Measurements from ENCODE around the gene GABPB2.

GABPB2 gene

DNA sequence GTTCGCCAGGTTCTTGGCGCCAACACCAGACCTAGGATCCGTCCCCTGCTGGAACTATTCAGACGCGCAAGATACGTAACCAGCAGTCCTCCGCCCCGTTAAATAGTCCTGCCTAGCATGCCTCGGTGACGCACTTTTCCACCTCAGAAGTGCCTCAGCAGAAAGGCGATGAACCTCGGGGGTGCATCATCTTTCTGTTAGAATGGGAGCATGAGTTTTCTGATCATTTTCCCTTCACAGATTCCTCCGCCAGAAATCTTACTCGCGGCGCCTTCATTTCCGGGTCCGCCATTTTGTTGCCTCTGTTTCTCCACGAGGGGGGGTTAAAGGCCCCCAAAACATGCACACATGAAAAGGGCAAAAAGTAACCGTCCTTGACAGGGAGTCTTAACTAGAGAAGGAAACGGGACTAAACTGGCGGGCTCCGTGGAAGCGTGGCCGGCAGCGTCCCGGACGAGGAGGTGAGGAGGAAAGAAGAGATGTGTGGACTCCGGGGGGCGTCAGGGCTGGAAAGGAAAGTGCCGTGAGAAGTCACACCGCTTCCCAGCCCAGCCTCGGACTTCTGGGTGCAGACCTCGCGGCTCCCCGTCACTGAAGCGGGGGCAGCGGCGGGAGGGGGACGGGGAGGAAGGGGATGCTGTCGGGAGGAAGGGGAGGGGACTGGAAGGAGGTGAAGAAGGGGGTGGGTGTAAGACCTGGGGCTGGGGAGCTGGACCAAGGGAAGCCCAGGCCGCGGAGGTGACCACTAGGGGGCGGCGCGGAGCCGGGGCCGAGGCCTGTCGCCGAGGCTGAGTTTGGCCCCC is at the start of gene GABPB2:
GABPB2 (plus strand) TSS at position 288 of the 803 bp plus-strand sequence. CDS start 17,429 bp downstream, outside the sequence.
- Histone ChIP-seq H3K36me3 (ENCODE audit: control insufficient read depth, insufficient read depth, low read length) (no peaks in the 10 kb centered on the region), H3K27ac (ENCODE audit: low read depth, low read length) (peak within 1 kb of the TSS; percentile 100)

DNA sequence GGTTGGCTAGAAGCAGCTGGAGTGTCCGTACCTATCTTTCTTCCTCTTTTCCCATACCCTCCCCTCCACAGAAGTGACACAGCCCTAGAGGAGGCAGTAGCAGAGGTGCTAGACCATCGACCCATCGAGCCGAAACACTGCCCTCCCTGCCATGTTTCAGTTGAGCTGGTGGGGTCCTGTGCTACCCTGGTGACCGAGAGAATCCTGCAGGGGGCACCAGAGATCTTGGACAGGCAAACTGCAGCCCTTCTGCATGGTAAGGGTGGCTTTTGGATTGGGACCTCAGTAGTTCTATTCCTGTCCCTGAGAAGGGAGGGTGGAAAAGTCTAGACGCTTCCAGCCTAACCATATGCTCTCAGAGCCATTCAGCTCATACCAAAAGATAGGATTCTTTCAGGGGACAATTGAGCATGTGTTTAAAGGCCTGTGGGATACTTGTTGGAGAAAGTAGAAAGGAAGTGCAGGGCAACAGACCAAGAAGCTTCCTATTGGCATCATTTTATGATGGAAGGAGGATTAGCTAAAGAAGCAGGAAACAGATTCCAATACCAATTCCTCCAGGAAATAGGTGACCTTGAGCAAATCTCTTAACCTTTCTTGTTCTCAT is 45.9 kb upstream of the GABPB2 start:
- no peak overlapping the region for H3K9ac ChIP-seq (ENCODE audit: low read length)
- H3K4me1 ChIP-seq (ENCODE audit: control insufficient read depth, insufficient read depth, low read length): peaks cover 3% of the 10 kb centered on the region
- peak overlapping the region; percentile 15 for H3K27ac ChIP-seq (ENCODE audit: low read depth, low read length)
- H3K27me3 ChIP-seq (ENCODE audit: control insufficient read depth, insufficient read depth, low read length): no peaks in the 10 kb centered on the region
- peaks cover 7% of the 10 kb centered on the region for H3K36me3 ChIP-seq (ENCODE audit: control insufficient read depth, insufficient read depth, low read length)
- H3K4me3 ChIP-seq (ENCODE audit: low read length): no peak overlapping the region

More for the DNA sequence above, at the start of gene GABPB2:
- H3K9ac ChIP-seq (ENCODE audit: low read length): peak within 1 kb of the TSS; percentile 100
- peak within 1 kb of the TSS; percentile 97 for H3K4me3 ChIP-seq (ENCODE audit: low read length)
- no peaks in the 10 kb centered on the region for H3K27me3 ChIP-seq (ENCODE audit: control insufficient read depth, insufficient read depth, low read length)
- no peaks in the 10 kb centered on the region for H3K4me1 ChIP-seq (ENCODE audit: control insufficient read depth, insufficient read depth, low read length)

DNA sequence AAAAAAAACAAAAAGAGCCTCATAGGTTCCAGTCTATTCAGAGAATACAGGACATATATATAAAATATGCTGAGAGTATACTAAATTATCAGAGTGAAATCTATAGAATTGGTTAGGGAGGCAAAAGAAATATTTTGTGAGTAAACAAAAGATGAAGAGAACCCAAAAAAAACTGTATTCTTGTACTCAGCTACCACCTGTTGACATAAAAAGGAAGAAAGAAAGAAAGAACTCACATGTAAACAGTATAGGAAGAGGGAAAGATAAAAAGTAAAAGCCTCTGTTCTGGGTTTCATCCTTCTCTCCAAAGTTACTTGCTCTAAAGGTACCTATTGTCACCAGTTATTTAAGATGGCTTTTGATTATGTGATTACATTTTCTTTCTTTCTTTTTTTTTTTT is 44.1 kb upstream of the GABPB2 start:
- Histone ChIP-seq H3K27ac (ENCODE audit: low read depth, low read length) (no peak overlapping the region), H3K36me3 (ENCODE audit: control insufficient read depth, insufficient read depth, low read length) (peaks cover 7% of the 10 kb centered on the region), H3K27me3 (ENCODE audit: control insufficient read depth, insufficient read depth, low read length) (no peaks in the 10 kb centered on the region), H3K4me1 (ENCODE audit: control insufficient read depth, insufficient read depth, low read length) (peaks cover 3% of the 10 kb centered on the region), H3K4me3 (ENCODE audit: low read length) (no peak overlapping the region), H3K9ac (ENCODE audit: low read length) (no peak overlapping the region)

GRCh38 chr1:151032164-151032563 is 38.4 kb upstream of the GABPB2 start:
- no peaks in the 10 kb centered on the region for H3K27me3 ChIP-seq (ENCODE audit: control insufficient read depth, insufficient read depth, low read length)
- H3K9ac ChIP-seq (ENCODE audit: low read length): no peak overlapping the region
- no peak overlapping the region for H3K27ac ChIP-seq (ENCODE audit: low read depth, low read length)
- peaks cover 4% of the 10 kb centered on the region for H3K36me3 ChIP-seq (ENCODE audit: control insufficient read depth, insufficient read depth, low read length)
- H3K4me3 ChIP-seq (ENCODE audit: low read length): no peak overlapping the region
- H3K4me1 ChIP-seq (ENCODE audit: control insufficient read depth, insufficient read depth, low read length): no peaks in the 10 kb centered on the region

DNA sequence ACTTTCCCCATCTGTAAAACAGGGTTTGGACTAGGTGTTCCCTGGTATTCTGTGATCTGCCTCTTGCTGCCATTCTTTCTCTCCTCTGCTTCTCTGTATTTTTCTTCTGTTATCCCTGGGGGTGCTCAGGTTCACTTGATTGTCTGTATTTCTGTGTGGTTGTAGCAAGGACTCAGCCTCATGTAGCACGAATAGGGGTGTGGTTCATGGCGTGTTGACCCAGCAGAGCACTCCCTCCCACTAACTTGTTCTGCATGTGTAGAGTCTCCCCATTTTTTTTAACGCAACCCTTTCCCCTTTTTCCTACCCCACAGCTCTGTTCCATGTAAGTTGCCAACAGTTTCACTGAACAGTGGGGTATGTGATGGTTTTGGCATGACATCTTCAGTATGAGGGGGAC is 35.4 kb upstream of the GABPB2 start:
- H3K27me3 ChIP-seq (ENCODE audit: control insufficient read depth, insufficient read depth, low read length): no peaks in the 10 kb centered on the region
- no peak overlapping the region for H3K4me3 ChIP-seq (ENCODE audit: low read length)
- H3K27ac ChIP-seq (ENCODE audit: low read depth, low read length): no peak overlapping the region
- H3K4me1 ChIP-seq (ENCODE audit: control insufficient read depth, insufficient read depth, low read length): no peaks in the 10 kb centered on the region
- H3K9ac ChIP-seq (ENCODE audit: low read length): no peak overlapping the region
- H3K36me3 ChIP-seq (ENCODE audit: control insufficient read depth, insufficient read depth, low read length): peaks cover 2% of the 10 kb centered on the region

- Histone ChIP-seq H3K27ac (ENCODE audit: low read depth, low read length) (no peak within 1 kb of the TSS), H3K36me3 (ENCODE audit: control insufficient read depth, insufficient read depth, low read length) (peaks cover 2% of the 10 kb centered on the region), H3K4me3 (ENCODE audit: low read length) (no peak within 1 kb of the TSS), H3K4me1 (ENCODE audit: control insufficient read depth, insufficient read depth, low read length) (no peaks in the 10 kb centered on the region), H3K27me3 (ENCODE audit: control insufficient read depth, insufficient read depth, low read length) (no peaks in the 10 kb centered on the region), H3K9ac (ENCODE audit: low read length) (no peak within 1 kb of the TSS)
Observed at GRCh38 chr1:151036356-151036755, 34.2 kb upstream of the GABPB2 start, which contains the start of gene BNIPL. Gene BNIPL, plus strand, starts transcription at chr1:151036586. Its CDS starts 140 bp downstream, at chr1:151036726.

GRCh38 chr1:151037032-151037431 is 33.5 kb upstream of the GABPB2 start:
- Histone ChIP-seq H3K27me3 (ENCODE audit: control insufficient read depth, insufficient read depth, low read length) (no peaks in the 10 kb centered on the region), H3K9ac (ENCODE audit: low read length) (no peak overlapping the region), H3K27ac (ENCODE audit: low read depth, low read length) (no peak overlapping the region), H3K36me3 (ENCODE audit: control insufficient read depth, insufficient read depth, low read length) (no peaks in the 10 kb centered on the region), H3K4me1 (ENCODE audit: control insufficient read depth, insufficient read depth, low read length) (no peaks in the 10 kb centered on the region), H3K4me3 (ENCODE audit: low read length) (no peak overlapping the region)

GRCh38 chr1:151039521-151039920 is 31.0 kb upstream of the GABPB2 start:
- no peaks in the 10 kb centered on the region for H3K36me3 ChIP-seq (ENCODE audit: control insufficient read depth, insufficient read depth, low read length)
- H3K27me3 ChIP-seq (ENCODE audit: control insufficient read depth, insufficient read depth, low read length): no peaks in the 10 kb centered on the region
- H3K4me3 ChIP-seq (ENCODE audit: low read length): no peak overlapping the region
- no peak overlapping the region for H3K9ac ChIP-seq (ENCODE audit: low read length)
- H3K4me1 ChIP-seq (ENCODE audit: control insufficient read depth, insufficient read depth, low read length): no peaks in the 10 kb centered on the region
- no peak overlapping the region for H3K27ac ChIP-seq (ENCODE audit: low read depth, low read length)

DNA sequence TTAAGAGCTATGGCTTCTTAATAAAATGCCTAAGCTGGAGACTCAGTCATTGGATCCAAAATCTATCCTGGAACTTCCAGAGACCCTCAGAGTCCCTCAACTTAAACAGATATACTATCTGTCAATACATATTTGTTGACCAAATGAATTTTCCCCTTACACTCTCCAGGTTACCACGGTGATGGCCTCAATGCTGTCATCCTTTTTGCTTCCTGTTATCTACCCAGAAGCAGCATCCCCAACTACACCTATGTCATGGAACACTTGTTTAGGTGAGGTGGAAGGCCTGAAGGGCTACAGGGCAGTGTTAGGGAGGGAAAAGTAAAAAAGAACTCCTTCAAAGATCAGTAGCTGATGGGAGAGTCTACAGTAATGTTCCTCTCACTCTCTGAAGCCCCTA is 27.4 kb upstream of the GABPB2 start:
- no peak overlapping the region for H3K4me3 ChIP-seq (ENCODE audit: low read length)
- no peaks in the 10 kb centered on the region for H3K36me3 ChIP-seq (ENCODE audit: control insufficient read depth, insufficient read depth, low read length)
- H3K9ac ChIP-seq (ENCODE audit: low read length): no peak overlapping the region
- no peak overlapping the region for H3K27ac ChIP-seq (ENCODE audit: low read depth, low read length)
- no peaks in the 10 kb centered on the region for H3K27me3 ChIP-seq (ENCODE audit: control insufficient read depth, insufficient read depth, low read length)
- H3K4me1 ChIP-seq (ENCODE audit: control insufficient read depth, insufficient read depth, low read length): peaks cover 2% of the 10 kb centered on the region

- peaks cover 6% of the 10 kb centered on the region for H3K4me1 ChIP-seq (ENCODE audit: control insufficient read depth, insufficient read depth, low read length)
- peak within 1 kb of the TSS; percentile 95 for H3K4me3 ChIP-seq (ENCODE audit: low read length)
- H3K9ac ChIP-seq (ENCODE audit: low read length): peak within 1 kb of the TSS; percentile 85
- H3K36me3 ChIP-seq (ENCODE audit: control insufficient read depth, insufficient read depth, low read length): peaks cover 5% of the 10 kb centered on the region
- no peaks in the 10 kb centered on the region for H3K27me3 ChIP-seq (ENCODE audit: control insufficient read depth, insufficient read depth, low read length)
- H3K27ac ChIP-seq (ENCODE audit: low read depth, low read length): peak within 1 kb of the TSS; percentile 91
Observed at GRCh38 chr1:151047591-151047924, 23.0 kb upstream of the GABPB2 start, which contains the start of gene C1orf56. Gene C1orf56, plus strand, starts transcription at chr1:151047751. Its CDS starts 97 bp downstream, at chr1:151047848.

DNA sequence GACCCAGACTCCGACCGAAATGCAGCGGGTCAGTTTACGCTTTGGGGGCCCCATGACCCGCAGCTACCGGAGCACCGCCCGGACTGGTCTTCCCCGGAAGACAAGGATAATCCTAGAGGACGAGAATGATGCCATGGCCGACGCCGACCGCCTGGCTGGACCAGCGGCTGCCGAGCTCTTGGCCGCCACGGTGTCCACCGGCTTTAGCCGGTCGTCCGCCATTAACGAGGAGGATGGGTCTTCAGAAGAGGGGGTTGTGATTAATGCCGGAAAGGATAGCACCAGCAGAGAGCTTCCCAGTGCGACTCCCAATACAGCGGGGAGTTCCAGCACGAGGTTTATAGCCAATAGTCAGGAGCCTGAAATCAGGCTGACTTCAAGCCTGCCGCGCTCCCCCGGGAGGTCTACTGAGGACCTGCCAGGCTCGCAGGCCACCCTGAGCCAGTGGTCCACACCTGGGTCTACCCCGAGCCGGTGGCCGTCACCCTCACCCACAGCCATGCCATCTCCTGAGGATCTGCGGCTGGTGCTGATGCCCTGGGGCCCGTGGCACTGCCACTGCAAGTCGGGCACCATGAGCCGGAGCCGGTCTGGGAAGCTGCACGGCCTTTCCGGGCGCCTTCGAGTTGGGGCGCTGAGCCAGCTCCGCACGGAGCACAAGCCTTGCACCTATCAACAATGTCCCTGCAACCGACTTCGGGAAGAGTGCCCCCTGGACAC is 22.5 kb upstream of the GABPB2 start:
- Histone ChIP-seq H3K9ac (ENCODE audit: low read length) (peak overlapping the region; percentile 85), H3K27me3 (ENCODE audit: control insufficient read depth, insufficient read depth, low read length) (no peaks in the 10 kb centered on the region), H3K36me3 (ENCODE audit: control insufficient read depth, insufficient read depth, low read length) (peaks cover 8% of the 10 kb centered on the region), H3K4me3 (ENCODE audit: low read length) (peak overlapping the region; percentile 95), H3K27ac (ENCODE audit: low read depth, low read length) (peak overlapping the region; percentile 91), H3K4me1 (ENCODE audit: control insufficient read depth, insufficient read depth, low read length) (peaks cover 6% of the 10 kb centered on the region)

GRCh38 chr1:151048645-151049032 is 21.9 kb upstream of the GABPB2 start:
- H3K4me3 ChIP-seq (ENCODE audit: low read length): peak overlapping the region; percentile 95
- peak overlapping the region; percentile 91 for H3K27ac ChIP-seq (ENCODE audit: low read depth, low read length)
- H3K9ac ChIP-seq (ENCODE audit: low read length): no peak overlapping the region
- peaks cover 12% of the 10 kb centered on the region for H3K36me3 ChIP-seq (ENCODE audit: control insufficient read depth, insufficient read depth, low read length)
- H3K4me1 ChIP-seq (ENCODE audit: control insufficient read depth, insufficient read depth, low read length): peaks cover 6% of the 10 kb centered on the region
- H3K27me3 ChIP-seq (ENCODE audit: control insufficient read depth, insufficient read depth, low read length): no peaks in the 10 kb centered on the region

Measured in rectal smooth muscle tissue (tissue), 1 donor.